OCI-M2 (cell line): ENCODE measurements around the gene NCAM1.
"Not testable (repeated sequence)": the region's sequence is repeated elsewhere in the genome, so short reads cannot be mapped to it uniquely, and the experiment has no call there.

Source experiments
- DNase-seq: peaks from one replicate; lab custom pipeline; 2025; ENCODE audit not compliant: unreplicated experiment; lab: John Stamatoyannopoulos, UW

The NCAM1 gene

DNA sequence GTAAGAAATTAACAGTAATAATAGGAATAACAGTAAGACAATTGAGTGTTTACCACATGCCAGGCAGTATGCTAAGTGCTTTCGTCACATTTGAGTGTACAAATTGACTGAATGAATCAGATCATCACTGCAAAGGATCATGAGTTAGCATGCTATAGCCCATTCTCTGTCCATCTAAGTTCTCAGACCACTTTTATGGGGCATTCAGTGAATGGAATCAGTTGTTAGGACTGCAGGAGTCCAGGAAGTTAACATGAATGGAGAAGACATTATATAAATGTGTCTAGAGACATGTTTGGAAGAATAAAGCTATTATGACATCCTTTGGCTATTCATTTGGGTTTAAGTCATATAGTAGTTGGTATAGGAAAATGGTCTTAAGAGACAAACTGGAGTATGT is 59.9 kb downstream of the NCAM1 start:
- no peak for DNase-seq

DNA sequence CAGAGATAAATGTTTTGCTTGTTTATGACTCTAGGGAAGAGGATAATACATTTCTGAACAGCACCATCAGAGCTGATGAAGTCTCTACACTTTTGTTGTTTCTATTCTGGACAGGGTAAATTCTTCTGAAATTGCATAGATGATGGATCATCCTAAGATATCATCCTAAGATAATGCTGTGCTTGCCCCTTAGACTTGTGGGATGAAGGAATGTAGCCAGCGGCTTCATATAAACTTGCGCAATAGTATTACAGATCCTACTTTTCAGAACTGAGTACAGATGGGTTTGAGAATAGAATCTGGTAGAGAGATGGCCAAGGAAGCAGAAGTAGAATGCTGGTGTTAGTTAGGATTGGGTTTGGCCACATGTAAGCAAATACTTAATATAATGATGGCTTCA is 61.0 kb downstream of the NCAM1 start:
- no peak for DNase-seq

DNA sequence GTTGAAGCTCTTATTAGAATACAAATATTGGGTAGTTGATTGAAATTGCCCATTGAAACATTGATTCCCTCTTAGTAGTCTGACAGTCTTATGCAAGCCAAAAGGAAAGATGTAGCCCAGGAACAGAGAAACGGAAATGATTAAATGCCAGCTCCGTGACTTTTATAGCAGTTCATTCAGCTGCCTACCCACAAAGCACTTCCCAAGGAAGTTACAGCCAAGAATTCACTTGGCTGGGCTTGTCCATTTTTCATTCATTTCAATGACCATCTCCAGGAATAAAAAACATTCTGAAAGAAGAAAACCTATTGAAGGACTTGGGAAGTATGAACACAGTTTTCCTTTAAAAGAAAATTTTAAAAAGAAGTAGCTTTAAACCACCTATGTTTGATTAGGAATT is 62.0 kb downstream of the NCAM1 start:
- no peak for DNase-seq

DNA sequence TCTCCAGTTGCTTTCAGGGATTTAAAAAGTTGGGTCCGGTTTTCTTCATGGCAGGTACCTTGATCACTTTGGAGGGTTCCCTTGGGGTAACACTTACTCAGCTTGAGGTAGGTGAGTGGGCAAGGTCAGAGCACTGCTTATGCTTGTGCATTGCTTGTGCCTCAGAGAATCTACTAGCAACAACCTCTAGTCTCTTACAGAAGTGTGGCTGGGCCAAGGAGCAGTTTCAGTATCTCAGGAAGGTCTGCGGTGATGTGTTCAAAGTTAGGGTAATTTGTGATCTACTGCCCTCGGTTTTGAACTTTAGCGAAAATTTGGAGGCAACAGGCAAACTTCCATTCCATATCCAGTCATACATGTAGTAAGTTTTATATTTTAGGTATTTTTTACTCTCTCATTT is 62.8 kb downstream of the NCAM1 start:
- no peak for DNase-seq

DNA sequence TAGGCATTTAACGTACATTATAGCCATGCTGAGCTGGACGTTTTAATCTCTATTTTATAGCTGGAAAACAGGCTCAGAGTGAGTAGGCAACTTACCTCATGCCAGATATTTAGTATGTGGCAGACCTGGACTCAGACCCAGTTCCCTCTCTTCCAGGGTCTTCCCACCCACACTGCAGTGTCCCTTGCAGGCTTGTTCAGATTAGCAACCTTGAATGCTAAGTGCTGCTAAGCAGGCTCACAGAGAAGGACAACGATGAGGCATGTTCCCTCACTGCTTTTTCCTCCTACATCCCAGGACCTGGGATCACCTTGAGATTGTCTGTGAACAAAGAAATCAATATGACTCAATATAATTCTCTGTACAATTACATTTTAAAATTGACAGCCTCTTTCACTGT is 65.6 kb downstream of the NCAM1 start:
- DNase-seq = no peak

DNA sequence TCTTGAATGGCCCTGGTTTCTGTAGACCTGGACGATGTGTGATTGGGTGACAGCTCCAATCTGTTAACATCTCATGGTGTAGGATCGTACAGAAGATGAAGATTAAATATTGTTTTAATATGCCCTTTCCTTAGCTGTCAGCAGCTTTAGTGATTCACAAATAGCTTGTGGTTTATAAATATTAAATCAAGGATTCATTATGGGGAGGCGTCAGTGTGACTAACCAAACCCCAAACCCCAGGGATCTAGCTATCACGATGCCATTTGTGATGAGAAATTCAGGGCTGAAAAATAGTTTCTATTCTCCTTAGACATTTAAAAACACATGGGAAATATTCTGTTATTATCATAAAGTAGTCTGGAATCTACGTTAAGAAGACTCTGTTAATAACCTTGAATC is 73.4 kb downstream of the NCAM1 start:
- DNase-seq = no peak

DNA sequence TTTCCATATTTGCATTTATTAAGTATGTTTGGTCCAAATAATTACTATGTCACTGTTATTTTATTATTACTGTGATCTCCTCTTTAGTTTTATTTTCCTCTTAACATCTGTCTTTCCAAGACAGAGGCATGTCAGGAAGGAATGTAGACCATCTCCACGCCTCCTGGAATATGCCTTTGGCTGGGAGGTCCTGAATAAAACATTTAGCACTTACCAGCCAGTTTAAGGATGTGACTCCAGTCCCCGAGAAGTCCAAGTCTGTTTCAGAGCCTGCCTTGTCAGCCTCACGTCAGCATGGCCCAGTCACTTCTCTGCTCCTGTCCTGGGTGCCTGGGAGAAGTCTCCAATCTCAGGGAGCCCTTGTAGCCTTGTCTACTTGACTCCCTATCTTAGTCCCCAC is 74.5 kb downstream of the NCAM1 start:
- no peak for DNase-seq

DNA sequence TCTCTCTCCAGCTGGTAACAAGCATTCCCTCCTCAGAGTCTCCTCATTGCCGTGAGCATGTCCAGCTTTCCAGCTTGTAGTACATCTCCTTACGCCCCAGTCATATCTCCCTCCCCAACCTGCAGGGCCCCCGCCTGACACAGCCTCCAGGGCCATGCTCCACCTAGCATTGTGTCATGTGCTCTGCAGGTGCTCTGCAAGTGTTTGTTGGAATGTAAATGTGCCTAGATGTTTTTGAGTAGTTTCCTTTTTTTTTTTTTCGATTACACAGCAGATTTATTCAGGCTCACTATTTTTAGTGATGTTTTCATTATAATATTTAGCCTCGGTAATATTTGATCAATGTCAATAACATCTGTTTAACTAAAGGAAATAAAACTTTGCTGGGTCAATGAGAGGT is 82.5 kb downstream of the NCAM1 start:
- DNase-seq = no peak

DNA sequence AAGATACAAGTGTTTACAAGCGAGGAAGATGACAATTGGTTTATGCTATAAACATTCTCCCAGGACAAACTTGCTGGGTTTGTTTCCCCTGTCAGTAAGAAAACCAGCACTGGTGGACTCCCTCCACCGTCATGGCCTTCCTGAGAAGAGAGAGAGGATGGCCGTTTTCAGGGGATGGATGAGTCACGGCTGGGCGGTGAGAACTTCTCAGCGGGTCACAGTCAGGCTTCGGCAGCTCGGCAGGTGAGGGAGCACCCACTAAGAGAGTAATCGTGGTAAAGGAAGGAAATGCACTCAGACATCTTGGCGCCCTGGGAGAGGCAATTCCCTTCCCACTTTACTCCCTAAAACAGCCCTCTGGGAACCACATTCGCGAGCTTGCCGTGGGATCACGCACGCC is 83.9 kb downstream of the NCAM1 start:
- no peak for DNase-seq

DNA sequence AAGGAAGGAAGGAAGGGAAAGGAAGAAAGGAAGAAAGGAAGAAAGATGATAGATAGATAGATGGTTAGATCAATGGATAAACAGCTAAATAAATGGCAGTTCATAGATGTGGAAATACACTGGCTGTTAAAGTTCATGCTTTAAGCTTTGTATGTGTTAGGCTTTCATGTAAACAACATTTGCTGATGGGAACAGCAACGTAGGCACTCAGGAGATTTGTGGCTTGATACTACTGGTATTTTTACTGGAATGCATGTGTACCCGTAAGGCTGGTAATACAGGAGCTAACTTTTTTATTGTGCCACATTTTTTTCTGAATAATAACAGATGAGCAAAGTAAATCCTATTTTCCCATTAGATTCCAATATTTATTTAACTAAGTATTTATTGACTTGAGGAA is 85.6 kb downstream of the NCAM1 start:
- no peak for DNase-seq

DNA sequence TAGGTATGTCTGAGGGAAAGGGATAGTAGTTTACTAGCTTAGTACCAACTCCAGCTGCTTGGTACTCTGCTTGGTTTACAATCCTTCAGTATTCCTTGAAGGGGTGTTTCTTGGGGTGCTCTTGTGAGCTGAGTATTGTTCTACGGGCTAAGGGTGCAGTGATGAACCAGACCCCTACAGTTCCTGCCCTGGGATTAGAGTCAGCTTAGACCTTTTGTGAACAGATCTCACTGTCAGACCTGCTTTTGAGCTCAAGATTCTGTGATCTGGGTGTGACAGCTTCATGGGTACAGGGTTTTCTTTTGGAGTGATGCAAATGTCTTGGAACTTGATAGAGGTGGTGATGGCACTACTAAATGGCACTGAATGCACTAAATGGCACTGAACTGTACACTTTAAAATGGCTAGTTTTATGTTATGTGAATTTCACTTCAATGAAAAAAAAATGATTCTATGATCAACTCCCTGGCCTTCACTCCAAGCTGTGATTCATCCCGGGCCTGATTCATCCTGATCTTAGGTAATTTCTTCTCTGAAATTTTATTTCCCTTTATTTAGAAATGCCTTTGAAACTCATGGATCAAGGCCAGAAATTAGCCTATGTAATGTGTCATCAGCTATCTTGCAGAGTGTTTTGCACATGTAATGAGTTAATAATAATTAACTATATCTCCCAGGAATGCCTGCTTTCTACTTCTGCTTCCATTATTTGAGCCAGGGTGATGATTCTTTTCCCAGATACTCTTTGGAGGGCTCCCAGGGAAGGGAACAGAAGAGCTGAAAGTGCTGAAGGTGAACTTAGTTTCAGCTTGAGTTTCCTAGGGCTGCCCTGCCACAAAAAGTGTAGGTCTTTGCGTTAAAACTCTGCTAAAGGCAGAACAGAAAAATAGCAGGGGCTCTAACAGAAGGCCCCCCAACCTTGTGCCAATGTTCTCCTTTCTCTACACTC is 87.9 kb downstream of the NCAM1 start:
- no peak for DNase-seq

DNA sequence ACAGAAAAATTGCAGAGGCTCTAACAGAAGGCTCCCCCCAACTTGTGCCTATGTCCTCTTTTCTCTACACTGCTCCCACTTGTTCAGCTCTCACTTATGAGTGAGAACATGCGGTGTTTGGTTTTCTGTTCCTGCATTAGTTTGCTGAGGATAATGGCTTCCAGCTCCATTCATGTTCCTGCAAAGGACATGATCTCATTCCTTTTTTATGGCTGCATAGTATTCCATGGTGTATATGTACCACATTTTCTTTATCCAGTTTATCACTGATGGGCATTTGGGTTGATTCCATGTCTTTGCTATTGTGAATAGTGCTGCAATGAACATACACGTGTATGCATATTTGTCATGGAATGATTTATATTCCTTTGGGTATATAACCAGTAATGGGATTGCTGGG is 91.8 kb downstream of the NCAM1 start:
- not testable (repeated sequence) for DNase-seq

DNA sequence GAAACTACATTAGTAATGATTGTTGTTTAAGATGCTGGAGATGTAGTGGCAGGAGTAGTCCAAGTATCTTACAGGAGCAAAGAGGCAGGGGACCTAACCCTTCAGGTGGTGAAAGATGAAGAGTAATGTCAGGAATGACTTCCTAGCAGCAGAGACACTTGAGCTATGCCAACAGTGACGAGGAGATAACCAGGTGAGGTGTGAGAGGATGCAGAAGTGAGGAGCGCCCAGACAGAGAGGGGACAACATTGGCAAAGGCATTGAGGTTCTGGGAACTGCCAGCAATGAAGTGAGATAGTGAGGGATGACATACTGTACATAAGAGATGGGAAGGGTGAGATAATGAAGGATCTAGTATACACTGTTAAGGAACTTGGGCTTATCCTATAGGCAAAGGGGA is 95.8 kb downstream of the NCAM1 start:
- no peak for DNase-seq

DNA sequence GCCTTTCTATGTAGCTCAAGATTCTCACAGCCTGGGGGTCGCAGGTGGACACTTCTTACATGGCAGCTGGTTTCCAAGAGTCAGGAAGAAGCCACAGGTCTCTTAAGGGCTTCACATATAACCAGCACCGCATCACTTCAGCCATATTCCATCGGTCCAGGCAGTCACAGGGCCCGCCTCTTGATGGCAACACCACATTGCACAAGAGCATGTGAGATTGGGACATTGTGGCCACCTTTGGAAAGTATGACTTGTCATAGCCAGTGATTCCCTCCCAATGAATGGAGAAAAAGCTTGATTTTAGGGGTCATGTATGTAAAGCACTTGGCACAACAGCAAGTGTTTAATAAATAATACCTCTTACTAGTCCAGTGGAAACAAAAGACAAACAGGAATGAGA is 98.3 kb downstream of the NCAM1 start:
- no peak for DNase-seq

DNA sequence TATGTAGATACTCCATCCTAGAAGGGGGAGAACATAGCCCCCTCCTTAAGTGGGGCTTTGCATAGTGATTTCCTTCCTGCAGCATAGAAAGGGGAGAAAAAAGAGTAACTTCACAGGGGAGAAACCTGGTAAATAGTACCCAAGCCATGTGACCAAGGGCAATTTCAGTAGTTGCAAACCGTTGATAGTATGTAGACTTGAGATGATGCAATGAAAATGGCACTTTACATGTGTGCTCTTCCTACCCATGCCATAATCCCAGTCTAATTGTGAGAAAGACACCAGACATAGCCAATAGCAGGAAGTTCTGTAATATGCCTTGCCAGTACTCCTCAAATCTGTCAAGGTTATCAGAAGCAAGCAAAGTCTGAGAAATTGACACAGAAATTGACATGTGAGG is 104.1 kb downstream of the NCAM1 start:
- no peak for DNase-seq

DNA sequence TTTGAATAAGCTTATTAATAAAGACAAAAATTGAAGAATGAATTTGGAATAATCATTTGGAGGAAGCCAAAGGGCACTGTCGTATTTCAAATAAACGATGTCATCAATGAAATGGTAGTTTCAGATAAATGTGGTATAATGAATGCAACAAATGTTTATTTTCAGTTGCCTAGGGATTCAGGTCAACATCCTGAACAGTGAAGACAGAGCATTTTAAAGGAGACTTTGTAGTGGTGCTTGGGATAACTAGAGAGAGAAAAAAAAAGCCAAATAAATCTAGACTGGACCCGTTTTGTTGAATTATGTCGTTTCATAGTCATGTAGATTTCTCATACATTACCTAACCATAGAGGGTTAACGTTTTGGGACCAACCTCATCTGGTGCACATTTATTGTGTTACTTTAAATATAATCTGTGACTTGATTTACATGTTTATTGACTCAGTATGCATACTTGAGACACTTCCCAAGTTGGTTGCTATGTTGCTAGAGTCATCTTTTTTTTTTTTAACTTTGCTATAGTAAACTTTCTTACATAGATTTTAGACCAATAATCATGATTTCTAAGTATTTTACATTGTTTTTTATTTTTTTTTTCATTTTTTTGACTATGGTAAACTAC is 111.1 kb downstream of the NCAM1 start:
- no peak for DNase-seq

DNA sequence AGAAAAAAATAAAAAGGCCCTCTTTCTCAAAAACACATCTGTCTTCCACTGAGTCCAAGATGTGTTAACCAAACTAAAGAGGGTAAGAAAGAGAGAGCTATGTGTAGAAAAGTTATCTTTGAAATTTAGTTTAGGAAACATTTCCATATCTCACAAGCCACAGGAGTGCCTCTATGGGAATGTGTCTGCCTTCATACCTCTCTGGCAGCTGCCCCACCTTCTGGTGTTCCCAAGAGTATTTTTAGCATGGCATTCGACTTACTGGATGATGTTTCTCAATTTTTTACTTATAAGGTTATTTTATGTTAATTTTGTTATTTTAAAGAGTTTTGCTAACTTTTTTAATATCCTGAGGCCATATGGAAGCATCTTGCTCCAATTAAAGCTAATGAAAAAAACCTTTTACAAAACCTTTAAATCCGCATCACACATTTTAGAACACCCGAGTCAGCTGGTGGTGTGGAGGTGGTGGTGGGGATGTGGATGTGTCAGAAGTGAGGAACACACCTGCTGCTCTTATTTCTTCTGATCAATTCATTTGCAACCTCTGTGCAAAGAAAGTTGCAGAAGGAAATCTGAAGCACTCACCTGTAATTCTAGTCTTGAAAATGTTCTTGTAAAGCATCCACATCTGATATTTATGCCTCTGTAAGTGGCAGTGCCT is 112.2 kb downstream of the NCAM1 start:
- DNase-seq = no peak

DNA sequence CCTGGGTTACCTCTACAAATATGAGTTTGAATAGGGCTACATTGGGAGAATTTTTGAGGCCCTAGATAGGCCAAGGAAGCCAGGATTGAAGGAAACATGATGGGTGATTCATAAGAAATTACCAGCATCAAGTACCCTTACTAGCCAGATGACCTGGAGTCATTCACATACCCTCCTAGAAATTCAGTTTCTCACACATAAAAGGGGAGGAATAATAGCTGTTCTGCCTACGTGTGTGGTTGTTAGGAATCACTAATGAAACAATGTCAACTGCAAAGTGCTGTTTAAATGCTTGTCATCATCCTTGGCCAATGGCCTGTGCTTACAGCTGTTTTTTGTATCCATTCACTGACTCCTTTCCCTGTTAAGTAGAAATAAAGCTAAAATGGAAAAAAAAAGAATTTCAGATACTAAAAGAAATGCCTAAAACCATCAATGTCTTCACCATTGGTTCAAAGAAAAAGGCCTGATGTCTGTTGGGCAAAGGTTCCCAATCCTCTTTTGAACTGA is 114.4 kb downstream of the NCAM1 start:
- DNase-seq = no peak

DNA sequence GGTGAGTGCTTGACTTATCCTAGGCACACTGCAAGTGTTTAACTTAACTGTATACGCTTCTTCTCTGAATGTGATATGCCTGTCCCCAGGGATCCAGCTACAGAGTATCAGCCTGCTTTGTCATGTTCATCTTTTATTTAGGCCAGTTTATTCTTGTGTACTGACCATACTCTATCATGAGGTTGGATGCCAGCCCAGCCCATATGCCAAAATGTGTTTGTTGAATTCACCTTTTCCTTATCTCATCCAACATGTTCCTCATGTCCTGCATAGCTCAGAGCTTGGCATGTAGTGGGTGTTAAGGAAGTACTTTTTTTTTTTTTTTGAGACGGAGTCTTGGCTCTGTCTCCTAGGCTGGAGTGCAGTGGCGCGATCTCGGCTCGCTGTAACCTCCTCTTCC is 116.2 kb downstream of the NCAM1 start:
- DNase-seq = no peak

DNA sequence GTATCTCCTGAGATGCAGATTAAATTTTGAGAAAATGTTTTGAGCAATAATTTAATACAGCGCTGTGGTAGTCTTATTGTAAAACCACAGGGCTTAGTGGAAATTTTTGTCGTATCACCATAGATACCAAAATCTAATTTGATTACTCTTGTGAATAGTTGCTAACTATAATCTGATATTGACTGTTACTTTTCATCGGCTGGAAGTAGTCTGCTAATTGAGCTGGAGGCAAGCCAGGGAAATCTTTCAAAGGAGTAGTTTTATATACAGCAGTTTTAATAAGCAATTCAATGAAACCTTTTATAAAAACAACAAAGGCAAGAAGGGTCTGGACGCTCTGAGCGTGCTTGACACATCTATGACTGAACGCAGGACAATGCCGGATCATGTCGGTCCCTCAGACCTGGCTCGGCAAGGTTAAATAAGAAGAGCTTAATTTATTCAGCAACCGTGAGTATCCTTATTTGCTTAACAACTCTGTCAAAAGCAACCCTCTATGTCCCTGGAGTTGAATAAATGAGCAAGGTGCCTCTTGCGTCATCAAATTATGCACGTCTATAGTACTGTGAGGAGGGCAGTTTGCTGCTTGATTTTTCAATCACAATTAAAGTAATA is 121.2 kb downstream of the NCAM1 start:
- DNase-seq = no peak

DNA sequence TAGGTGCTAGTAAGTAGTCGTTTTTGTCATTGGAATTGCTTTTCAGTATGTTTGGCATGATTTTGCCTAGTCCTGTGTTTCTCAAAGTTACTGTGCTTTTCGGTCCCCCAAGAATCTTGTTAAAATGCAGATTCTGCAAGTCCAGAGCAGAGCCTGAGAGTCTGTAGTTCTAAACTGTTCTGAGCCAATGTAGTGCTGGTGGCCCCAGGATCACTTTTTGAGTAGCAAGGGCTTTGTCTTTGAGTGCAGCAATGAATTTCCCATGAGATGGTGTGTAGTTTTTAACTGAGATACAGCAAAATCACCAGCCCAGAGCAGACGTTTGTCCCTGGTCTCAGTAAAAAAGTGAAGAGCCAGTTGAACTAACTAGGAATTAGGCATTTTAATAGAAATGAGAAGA is 122.4 kb downstream of the NCAM1 start:
- no peak for DNase-seq

DNA sequence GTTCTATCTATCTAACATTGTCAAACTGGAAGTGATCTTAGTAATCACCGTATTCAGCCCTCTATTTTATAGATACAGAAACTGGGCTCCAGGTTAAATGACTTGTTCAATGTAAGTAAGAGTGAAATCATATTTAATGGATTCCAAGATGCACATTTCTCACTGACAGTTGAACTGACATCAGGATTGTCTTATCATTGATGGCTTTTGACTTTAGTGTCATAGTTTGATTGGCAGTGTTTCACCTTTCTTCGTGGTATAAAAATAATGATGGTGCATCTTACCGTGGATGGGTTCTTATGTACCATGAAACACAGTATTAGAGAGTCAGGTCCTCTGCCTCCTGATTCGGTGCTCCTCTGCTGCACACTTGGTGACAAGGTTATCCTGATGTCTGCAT is 123.1 kb downstream of the NCAM1 start:
- no peak for DNase-seq
